ENCODE results near the gene IQGAP1. TPM values are rescaled to one million over a fixed set of nuclear protein-coding genes. Genes with fewer than 3 reads are reported as not detected.
"Not testable (repeated sequence)": the region's sequence is repeated elsewhere in the genome, so short reads cannot be mapped to it uniquely, and the experiment has no call there.

IQGAP1 gene
- total RNA-seq, 3 donors from 2014 or later (not counting 1 experiment from before 2014, with no cell fraction given) = 431 to 493 (median 446) TPM

GRCh38 chr15:90407336-90407735 lies 19.3 kb downstream of the IQGAP1 start:
- Histone ChIP-seq H3K36me3 (ENCODE audit: control insufficient read depth, insufficient read depth, low read length) (peaks cover 3% of the 10 kb centered on the region), H3K27me3 (ENCODE audit: control insufficient read depth, insufficient read depth, low read length) (no peaks in the 10 kb centered on the region), H3K4me3 (ENCODE audit: low read length) (no peak overlapping the region), H3K9me3 (ENCODE audit: control insufficient read depth, insufficient read depth, low read length) (no peaks in the 10 kb centered on the region), H3K4me1 (ENCODE audit: control insufficient read depth, insufficient read depth, low read length) (peaks cover 43% of the 10 kb centered on the region), H3K27ac (ENCODE audit: low read length) (peak overlapping the region; percentile 86)
- WGBS (ENCODE audit: insufficient coverage) = no CpG with 5 or more reads among the region's 3 CpGs
- DNase-seq (no peak), ATAC-seq (no peak)
- intact Hi-C loops (cut with micrococcal nuclease) = loop anchor here (5.0 to 10.0 kb wide), 3 partner anchors 160 to 1447 kb away; partner anchors contain the start of gene SLCO3A1
- Mint-ChIP-seq H3K36me3 (peaks cover 6% of the 10 kb centered on the region), H3K9me3 (peaks cover 3 to 6% of the 10 kb centered on the region in 2 donors), H3K27me3 (ENCODE audit: low read depth in 2 of 2) (no peaks in the 10 kb centered on the region), H3K4me3 (peak overlapping the region; percentile 87), H3K27ac (peak overlapping the region; percentile 94 to 97), H3K4me1 (peaks cover 82 to 90% of the 10 kb centered on the region in 2 donors)
- no peak for TF ChIP-seq CTCF (IDR thresholded peaks at IDR 0.05)

DNA sequence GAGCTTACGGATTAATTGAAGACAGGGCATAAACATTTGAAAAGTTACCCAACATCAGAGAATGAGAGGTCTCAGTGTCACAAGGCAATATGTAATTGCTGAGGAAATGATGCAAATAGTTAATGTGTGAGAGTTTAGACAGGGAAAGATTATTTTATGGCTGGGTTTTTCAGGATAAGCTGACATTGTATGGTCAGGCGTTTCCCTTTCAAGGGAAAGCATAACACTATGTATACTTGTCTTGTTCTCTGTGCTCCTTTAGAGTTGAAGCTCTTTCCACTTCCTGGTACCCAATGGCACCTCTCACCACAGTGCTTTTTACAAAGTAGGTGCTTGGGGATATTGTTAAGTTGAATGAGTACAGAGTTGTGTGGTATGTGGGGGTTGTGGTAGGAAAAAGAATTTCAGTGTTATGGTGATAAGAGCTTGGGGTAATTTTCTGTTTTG lies 19.9 kb downstream of the IQGAP1 start:
- H3K4me1 Mint-ChIP-seq = peaks cover 83 to 90% of the 10 kb centered on the region in 2 donors
- H3K4me1 ChIP-seq (ENCODE audit: control insufficient read depth, insufficient read depth, low read length) = peaks cover 45% of the 10 kb centered on the region
- peak overlapping the region; percentile 87 for H3K4me3 Mint-ChIP-seq
- H3K27me3 Mint-ChIP-seq (ENCODE audit: low read depth in 2 of 2) = no peaks in the 10 kb centered on the region
- no peaks in the 10 kb centered on the region for H3K27me3 ChIP-seq (ENCODE audit: control insufficient read depth, insufficient read depth, low read length)
- no peak for TF ChIP-seq CTCF (IDR thresholded peaks at IDR 0.05)
- 58% methylated on average over 2 of the region's 2 CpGs for WGBS (ENCODE audit: insufficient coverage)
- ATAC-seq = peak; percentile 83 to 94 (median 94)
- peaks cover 3% of the 10 kb centered on the region for H3K36me3 ChIP-seq (ENCODE audit: control insufficient read depth, insufficient read depth, low read length)
- H3K27ac Mint-ChIP-seq = peak overlapping the region; percentile 94 to 97
- DNase-seq = peak; percentile 44 to 80
- no peaks in the 10 kb centered on the region for H3K9me3 ChIP-seq (ENCODE audit: control insufficient read depth, insufficient read depth, low read length)
- peak overlapping the region; percentile 86 for H3K27ac ChIP-seq (ENCODE audit: low read length)
- H3K9me3 Mint-ChIP-seq = peaks cover 3 to 6% of the 10 kb centered on the region in 2 donors
- intact Hi-C loops (cut with micrococcal nuclease) = loop anchor here (1.0 to 10.0 kb wide), 6 partner anchors 8 to 1447 kb away; partner anchors contain the start of genes IQGAP1 and SLCO3A1
- H3K36me3 Mint-ChIP-seq = peaks cover 6% of the 10 kb centered on the region
- no peak overlapping the region for H3K4me3 ChIP-seq (ENCODE audit: low read length)

DNA sequence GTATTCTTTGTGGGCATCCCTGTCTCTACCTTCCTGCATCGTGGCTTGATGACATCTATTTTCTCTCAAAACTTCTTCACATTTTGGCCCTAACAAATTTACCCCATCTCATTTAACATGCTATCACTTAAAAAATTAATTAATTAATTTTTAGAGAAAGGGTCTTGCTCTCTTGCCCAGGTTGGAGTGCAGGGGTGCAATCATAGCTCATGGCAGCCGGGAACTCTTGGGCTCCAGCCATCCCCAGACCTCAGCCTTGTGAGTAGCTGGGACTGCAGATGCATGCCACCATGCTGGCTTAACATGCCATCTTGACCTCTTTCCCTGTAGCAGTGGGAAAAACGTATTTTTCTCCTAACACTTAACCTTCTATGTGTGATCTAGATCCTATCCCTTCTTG lies 20.6 kb downstream of the IQGAP1 start:
- peak overlapping the region; percentile 20 for H3K4me3 ChIP-seq (ENCODE audit: low read length)
- peaks cover 6% of the 10 kb centered on the region for H3K36me3 Mint-ChIP-seq
- no peaks in the 10 kb centered on the region for H3K27me3 ChIP-seq (ENCODE audit: control insufficient read depth, insufficient read depth, low read length)
- H3K9me3 Mint-ChIP-seq = peaks cover 3 to 6% of the 10 kb centered on the region in 2 donors
- H3K4me1 Mint-ChIP-seq = peaks cover 87 to 94% of the 10 kb centered on the region in 2 donors
- H3K27ac ChIP-seq (ENCODE audit: low read length) = peak overlapping the region; percentile 86
- H3K27me3 Mint-ChIP-seq (ENCODE audit: low read depth in 2 of 2) = no peaks in the 10 kb centered on the region
- H3K9me3 ChIP-seq (ENCODE audit: control insufficient read depth, insufficient read depth, low read length) = no peaks in the 10 kb centered on the region
- H3K36me3 ChIP-seq (ENCODE audit: control insufficient read depth, insufficient read depth, low read length) = peaks cover 3% of the 10 kb centered on the region
- 50% methylated on average over 3 of the region's 3 CpGs for WGBS (ENCODE audit: insufficient coverage)
- intact Hi-C loops (cut with micrococcal nuclease) = loop anchor here (1.0 to 10.0 kb wide), 6 partner anchors 8 to 1446 kb away; partner anchors contain the start of genes IQGAP1 and SLCO3A1
- peak overlapping the region; percentile 87 for H3K4me3 Mint-ChIP-seq
- DNase-seq (no peak), ATAC-seq (no peak)
- peaks cover 47% of the 10 kb centered on the region for H3K4me1 ChIP-seq (ENCODE audit: control insufficient read depth, insufficient read depth, low read length)
- no peak for TF ChIP-seq CTCF (IDR thresholded peaks at IDR 0.05)
- peak overlapping the region; percentile 94 to 97 for H3K27ac Mint-ChIP-seq

DNA sequence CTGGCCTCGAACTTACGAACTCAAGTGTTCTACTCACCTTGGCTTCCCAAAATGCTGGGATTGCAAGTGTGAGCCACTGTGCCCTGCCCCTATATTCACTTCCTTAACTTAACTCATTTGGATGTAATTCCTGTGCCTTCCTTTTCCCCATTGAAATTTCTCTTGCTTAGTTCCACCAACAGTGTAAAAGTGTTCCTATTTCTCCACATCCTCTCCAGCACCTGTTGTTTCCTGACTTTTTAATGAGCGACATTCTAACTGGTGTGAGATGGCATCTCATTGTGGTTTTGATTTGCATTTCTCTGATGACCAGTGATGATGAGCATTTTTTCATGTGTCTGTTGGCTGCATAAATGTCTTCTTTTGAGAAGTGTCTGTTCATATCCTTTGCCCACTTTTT lies 21.5 kb downstream of the IQGAP1 start:
- peak overlapping the region; percentile 83 for H3K4me3 Mint-ChIP-seq
- 95% methylated on average over 2 of the region's 3 CpGs for WGBS (ENCODE audit: insufficient coverage)
- not testable (repeated sequence) for H3K27me3 ChIP-seq (ENCODE audit: control insufficient read depth, insufficient read depth, low read length); H3K9me3 ChIP-seq (ENCODE audit: control insufficient read depth, insufficient read depth, low read length); H3K36me3 ChIP-seq (ENCODE audit: control insufficient read depth, insufficient read depth, low read length); H3K27me3 Mint-ChIP-seq (ENCODE audit: low read depth in 2 of 2); H3K9me3 Mint-ChIP-seq; H3K4me3 ChIP-seq (ENCODE audit: low read length); DNase-seq; H3K36me3 Mint-ChIP-seq; ATAC-seq
- Histone ChIP-seq H3K4me1 (ENCODE audit: control insufficient read depth, insufficient read depth, low read length) (peaks cover 50% of the 10 kb centered on the region), H3K27ac (ENCODE audit: low read length) (peak overlapping the region; percentile 86)
- peaks cover 88 to 94% of the 10 kb centered on the region in 2 donors for H3K4me1 Mint-ChIP-seq
- intact Hi-C loops (cut with micrococcal nuclease) = loop anchor here (2.0 to 10.0 kb wide), 5 partner anchors 21 to 1445 kb away; partner anchors contain the start of genes IQGAP1 and SLCO3A1
- H3K27ac Mint-ChIP-seq = peak overlapping the region; percentile 94 to 97

DNA sequence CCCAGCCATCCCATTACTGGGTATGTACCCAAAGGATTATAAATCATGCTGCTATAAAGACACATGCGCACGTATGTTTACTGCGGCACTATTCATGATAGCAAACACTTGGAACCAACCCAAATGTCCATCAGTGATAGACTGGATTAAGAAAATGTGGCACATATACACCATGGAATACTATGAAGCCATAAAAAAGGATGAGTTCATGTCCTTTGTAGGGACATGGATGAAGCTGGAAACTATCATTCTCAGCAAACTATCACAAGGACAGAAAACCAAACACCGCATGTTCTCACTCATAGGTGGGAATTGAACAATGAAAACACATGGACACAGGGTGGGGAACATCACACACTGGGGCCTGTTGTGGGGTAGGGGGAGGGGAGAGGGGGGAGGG lies 22.3 kb downstream of the IQGAP1 start:
- H3K9me3 Mint-ChIP-seq; ATAC-seq; H3K4me3 ChIP-seq (ENCODE audit: low read length); H3K27me3 ChIP-seq (ENCODE audit: control insufficient read depth, insufficient read depth, low read length); H3K9me3 ChIP-seq (ENCODE audit: control insufficient read depth, insufficient read depth, low read length); H3K36me3 ChIP-seq (ENCODE audit: control insufficient read depth, insufficient read depth, low read length); H3K27me3 Mint-ChIP-seq (ENCODE audit: low read depth in 2 of 2); H3K27ac ChIP-seq (ENCODE audit: low read length); H3K36me3 Mint-ChIP-seq; intact Hi-C loops (cut with micrococcal nuclease); DNase-seq: not testable (repeated sequence)
- peak overlapping the region; percentile 83 for H3K4me3 Mint-ChIP-seq
- H3K4me1 Mint-ChIP-seq = peaks cover 90 to 95% of the 10 kb centered on the region in 2 donors
- H3K27ac Mint-ChIP-seq = peak overlapping the region; percentile 94 to 97
- WGBS (ENCODE audit: insufficient coverage) = no CpG with 5 or more reads among the region's 4 CpGs
- H3K4me1 ChIP-seq (ENCODE audit: control insufficient read depth, insufficient read depth, low read length) = peaks cover 54% of the 10 kb centered on the region
